Lung (tissue), 16 donors: Measurements from ENCODE around the gene FAM219A. TPM values are rescaled to one million over a fixed set of nuclear protein-coding genes. Genes with fewer than 3 reads are reported as not detected.

Experiments used
- ATAC-seq: fragments of 200-7000 bp; cut with Tn5 transposase; one replicate; pipeline ENCODE4 v1.9.1; 2020; ENCODE audit warnings: moderate number of reproducible peaks; ENCODE audit not compliant: insufficient read depth, low FRiP score
- DNase-seq, 3 donors: peaks; one replicate each; pipeline ENCODE4 v3.0.0-alpha.2; 2013 to 2017
- H3K27ac ChIP-seq, 2 donors: one replicate each; pipeline ENCODE4 v1.5.1; 2013; ENCODE audit warnings: mild to moderate bottlenecking in 2 of 2, moderate library complexity in 2 of 2, control low read depth in 1 of 2, inconsistent platforms in 1 of 2, low read depth in 1 of 2, low read length in 1 of 2
- H3K27me3 ChIP-seq, 3 donors: one replicate each; pipeline ENCODE4 v1.5.1; 2013; ENCODE audit warnings: low read length in 2 of 3; ENCODE audit not compliant: control insufficient read depth in 3 of 3, insufficient read depth in 3 of 3
- H3K36me3 ChIP-seq, 4 donors: one replicate each; pipeline ENCODE4 v1.5.1; 2013; ENCODE audit warnings: low read length in 4 of 4, mild to moderate bottlenecking in 1 of 4, moderate library complexity in 1 of 4; ENCODE audit not compliant: control insufficient read depth in 4 of 4, insufficient read depth in 4 of 4
- H3K4me1 ChIP-seq, 5 donors: one replicate each; pipeline ENCODE4 v1.5.1; 2013; ENCODE audit warnings: low read length in 5 of 5, mild to moderate bottlenecking in 2 of 5, moderate library complexity in 1 of 5; ENCODE audit not compliant: control insufficient read depth in 5 of 5, insufficient read depth in 5 of 5
- H3K4me3 ChIP-seq: one replicate; pipeline ENCODE4 v1.5.1; 2013; ENCODE audit warnings: mild to moderate bottlenecking, control low read depth, moderate library complexity
- H3K9ac ChIP-seq, 2 donors: one replicate each; pipeline ENCODE4 v1.5.1; 2013; ENCODE audit warnings: low read length in 2 of 2, control low read depth in 1 of 2; ENCODE audit not compliant: insufficient read depth in 1 of 2
- H3K9me3 ChIP-seq, 4 donors: one replicate each; pipeline ENCODE4 v1.5.1; 2013; ENCODE audit warnings: low read length in 3 of 4, mild to moderate bottlenecking in 1 of 4, moderate library complexity in 1 of 4; ENCODE audit not compliant: control insufficient read depth in 4 of 4, insufficient read depth in 3 of 4
- CTCF ChIP-seq: IDR thresholded peaks from 2 replicates; pipeline ENCODE4 v1.5.1; 2012; ENCODE audit warnings: mild to moderate bottlenecking; ENCODE audit errors: control extremely low read depth, extremely low read depth
- WGBS, 2 donors: extraction: QIAGEN DNeasy Blood & Tissue Kit; methylation state at CpG; one replicate each; pipeline ENCODE4 v1.1.7; 2013; 5-methylcytosine and 5-hydroxymethylcytosine counted together
- long read RNA-seq, 5 donors: transcript quantifications; one replicate each; lab custom pipeline, GENCODE V29; 2026
- polyA plus RNA-seq, 2 donors: library from polyadenylated mRNA; stranded (reverse); fragments of 200-250 nt; gene quantifications; one replicate each; pipeline ENCODE4 v1.2.1, GENCODE V29; 2013
- total RNA-seq, 2 donors: library from RNA; depleted of rRNA in 1 of 2; stranded (reverse); fragments of >200 nt in 1 of 2; gene quantifications; one replicate each; pipeline ENCODE4 v1.2.1, GENCODE V29; 2014 to 2021
- donor health status: control.
- donor health status: control.
- donor health status: Bipolar disorder and iron deficiency.
- donor health status: healthy.
- donor health status: DM: yes; HTN: yes; CAD: no.

FAM219A gene
- total RNA-seq (10 to 100 TPM in 1 of 2 donors, 1 to 10 TPM in 1; 8.5 to 28.3 TPM), polyA plus RNA-seq (10 to 100 TPM; 10.3 to 16.4 TPM)
- long read RNA-seq, donor 1, partial matches to known transcripts = 0 of 2 reads
- long read RNA-seq, donor 1, other reads (novel, unspliced or antisense) = 0 of 2 reads
- long read RNA-seq, donor 2, partial matches to known transcripts = 0 of 1 reads
- long read RNA-seq, donor 2, other reads (novel, unspliced or antisense) = 0 of 1 reads
- long read RNA-seq, donor 3, partial matches to known transcripts = 0 of 2 reads
- long read RNA-seq, donor 3, other reads (novel, unspliced or antisense) = 0 of 2 reads
- long read RNA-seq, donor 4, partial matches to known transcripts = 0 of 2 reads
- long read RNA-seq, donor 4, other reads (novel, unspliced or antisense) = 0 of 2 reads
- long read RNA-seq, donor 5, partial matches to known transcripts = 0 of 3 reads
- long read RNA-seq, donor 5, other reads (novel, unspliced or antisense) = 0 of 3 reads

- Histone ChIP-seq H3K4me3 (peak within 1 kb of the TSS; percentile 57), H3K9ac (peak within 1 kb of the TSS; percentile 55 to 73), H3K4me1 (peaks cover 8 to 16% (median 12%) of the 10 kb centered on the region in 5 donors), H3K36me3 (no peaks in the 10 kb centered on the region), H3K9me3 (no peaks in the 10 kb centered on the region), H3K27me3 (peaks cover 0 to 15% (median 2%) of the 10 kb centered on the region in 3 donors), H3K27ac (peak within 1 kb of the TSS; percentile 7 to 71)
- no peak for TF ChIP-seq CTCF
- DNase-seq = peak; percentile 99
- ATAC-seq = peak; percentile 97
- 1% methylated on average over 84 to 94 of the region's 94 CpGs for WGBS, 2 donors
Observed at GRCh38 chr9:34458013-34458958, at the start of gene FAM219A, which contains the start of gene DNAI1. Gene FAM219A (minus strand): TSS chr9:34458570. CDS start chr9:34458263, 307 bp downstream. Gene DNAI1 (plus strand): TSS chr9:34458805. CDS start chr9:34459006, 201 bp downstream.

DNA sequence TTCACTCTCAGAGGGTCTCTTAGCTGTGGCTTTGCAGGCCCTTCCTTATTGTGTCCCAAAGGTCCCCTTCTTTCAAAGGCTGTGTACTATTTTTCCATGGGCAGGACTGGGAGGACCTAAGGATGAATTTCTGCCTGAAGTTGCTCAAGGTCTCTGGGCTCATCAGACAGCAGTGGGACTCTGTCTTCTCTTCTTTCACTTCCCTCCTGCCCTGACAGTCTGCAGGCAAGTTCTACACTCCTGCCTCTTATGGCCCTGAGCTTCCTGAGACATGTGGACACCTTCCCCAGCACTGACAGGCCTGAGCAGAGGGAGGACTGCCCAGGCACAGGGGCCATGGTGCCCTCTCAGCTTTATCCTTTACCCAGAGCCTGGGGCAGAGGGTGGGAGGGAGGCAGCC, 49.6 kb upstream of the FAM219A start:
- no peak overlapping the region for H3K4me3 ChIP-seq
- H3K36me3 ChIP-seq = no peaks in the 10 kb centered on the region
- no peak overlapping the region for H3K27ac ChIP-seq
- DNase-seq (no peak), ATAC-seq (no peak)
- H3K9ac ChIP-seq = no peak overlapping the region
- peaks cover 0 to 24% (median 7%) of the 10 kb centered on the region in 5 donors for H3K4me1 ChIP-seq
- H3K27me3 ChIP-seq = no peaks in the 10 kb centered on the region
- no peaks in the 10 kb centered on the region for H3K9me3 ChIP-seq
- TF ChIP-seq CTCF = no peak

- Histone ChIP-seq H3K27ac (no peak overlapping the region), H3K36me3 (no peaks in the 10 kb centered on the region), H3K4me3 (no peak overlapping the region), H3K9me3 (no peaks in the 10 kb centered on the region), H3K9ac (no peak overlapping the region), H3K4me1 (peaks cover 0 to 23% (median 10%) of the 10 kb centered on the region in 5 donors), H3K27me3 (no peaks in the 10 kb centered on the region)
- 82 to 87% methylated on average over 5 of the region's 5 CpGs for WGBS, 2 donors
- no peak for ATAC-seq
- DNase-seq = no peak
- TF ChIP-seq CTCF = no peak
Observed at GRCh38 chr9:34507556-34507955, 49.2 kb upstream of the FAM219A start.
